SK-N-SH (cell line): ENCODE measurements around the gene UBE4B.

Experiments
- RAD21 ChIP-seq: IDR thresholded peaks from 2 replicates; pipeline ENCODE4 v1.6.1; 2012; ENCODE audit warnings: mild to moderate bottlenecking, low read length
- TF ChIP-seq, protein P1 (sequence below): IDR thresholded peaks from 2 replicates; pipeline ENCODE4 v1.4.0; 2012; ENCODE audit warnings: low read depth

GRCh38 chr1:10140981-10141380 lies 108.2 kb downstream of the UBE4B start:
- TF ChIP-seq, protein P1, sequence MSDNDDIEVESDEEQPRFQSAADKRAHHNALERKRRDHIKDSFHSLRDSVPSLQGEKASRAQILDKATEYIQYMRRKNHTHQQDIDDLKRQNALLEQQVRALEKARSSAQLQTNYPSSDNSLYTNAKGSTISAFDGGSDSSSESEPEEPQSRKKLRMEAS, result no peak
- TF ChIP-seq RAD21, result no peak
